ENCODE data around the gene CDKN2B-AS1. TPM values are rescaled to one million over a fixed set of nuclear protein-coding genes. Genes with fewer than 3 reads are reported as not detected.

Gene CDKN2B-AS1
- total RNA-seq, 1 donor: 12.9 TPM

GRCh38 chr9:21991072-21991959 is 3.3 kb upstream of the CDKN2B-AS1 start:
- no peak for TF ChIP-seq CTCF (IDR thresholded peaks at IDR 0.05; ENCODE audit: insufficient read depth, low read length)
- H3K4me3 ChIP-seq (ENCODE audit: low read depth, low read length): no peak overlapping the region

GRCh38 chr9:21993007-21993406 is 1.6 kb upstream of the CDKN2B-AS1 start:
- H3K4me3 ChIP-seq (ENCODE audit: low read depth, low read length): peak overlapping the region; percentile 86
- no peak for DNase-seq (ENCODE audit: low read depth)

More at GRCh38 chr9:21991072-21991959, 3.3 kb upstream of the CDKN2B-AS1 start:
- no peak for DNase-seq (ENCODE audit: low read depth)

GRCh38 chr9:21993893-21994555 is 567 bp upstream of the CDKN2B-AS1 start, which contains the start of gene CDKN2A:
Gene CDKN2A, minus strand, starts transcription at chr9:21994392.
- no peak for TF ChIP-seq CTCF (IDR thresholded peaks at IDR 0.05; ENCODE audit: insufficient read depth, low read length)
- no peak for DNase-seq (ENCODE audit: low read depth)
- H3K4me3 ChIP-seq (ENCODE audit: low read depth, low read length): peak within 1 kb of the TSS; percentile 86

More at GRCh38 chr9:21993007-21993406, 1.6 kb upstream of the CDKN2B-AS1 start:
- TF ChIP-seq CTCF (IDR thresholded peaks at IDR 0.05; ENCODE audit: insufficient read depth, low read length): no peak

GRCh38 chr9:21995006-21995665 is 545 bp downstream of the CDKN2B-AS1 start:
- peak; percentile 8 for TF ChIP-seq CTCF (IDR thresholded peaks at IDR 0.05; ENCODE audit: insufficient read depth, low read length)
- peak; percentile 77 for DNase-seq (ENCODE audit: low read depth)
- peak overlapping the region; percentile 86 for H3K4me3 ChIP-seq (ENCODE audit: low read depth, low read length)

- peak overlapping the region; percentile 86 for H3K4me3 ChIP-seq (ENCODE audit: low read depth, low read length)
- TF ChIP-seq CTCF (IDR thresholded peaks at IDR 0.05; ENCODE audit: insufficient read depth, low read length): no peak
- DNase-seq (ENCODE audit: low read depth): no peak
These were observed 1.2 kb downstream of the CDKN2B-AS1 start for GRCh38 chr9:21995666-21996398.

- no peak for TF ChIP-seq CTCF (IDR thresholded peaks at IDR 0.05; ENCODE audit: insufficient read depth, low read length)
- H3K4me3 ChIP-seq (ENCODE audit: low read depth, low read length): peak overlapping the region; percentile 86
- DNase-seq (ENCODE audit: low read depth): no peak
These were observed 1.8 kb downstream of the CDKN2B-AS1 start for GRCh38 chr9:21996438-21996837.

All from fibroblast of the aortic adventitia (primary cell).